K562 (cell line): ENCODE measurements around the gene IL13. TPM values are rescaled to one million over a fixed set of nuclear protein-coding genes. Genes with fewer than 3 reads are reported as not detected.
A peak's percentile ranks its signal among the peaks of the same experiment; 100 is the strongest.

Experiments
- CBFA2T2 ChIP-seq: fragments of 450-650 bp; conservative IDR thresholded peaks from 2 replicates; pipeline ENCODE4 v1.6.1; 2017; ENCODE audit warnings: mild to moderate bottlenecking
- CBFA2T3 ChIP-seq: fragments of 450-650 bp; IDR thresholded peaks from 2 replicates; pipeline ENCODE4 v1.6.1; 2017
- DACH1 ChIP-seq: fragments of 450-650 bp; IDR thresholded peaks from 2 replicates; pipeline ENCODE4 v1.6.1; 2018; ENCODE audit not compliant: partially characterized antibody
- DPF2 ChIP-seq: fragments of 450-650 bp; IDR thresholded peaks from 2 replicates; pipeline ENCODE4 v1.6.1; 2016
- ELF2 ChIP-seq: fragments of 250-450 bp; sonication (Bioruptor Pico); IDR thresholded peaks from 2 replicates; pipeline ENCODE4 v1.5.0; 2021; ENCODE audit warnings: mild to moderate bottlenecking
- HDAC1 ChIP-seq, 2 experiments: fragments of 450-650 bp; IDR thresholded peaks; 2 replicates each; pipeline ENCODE4 v1.6.1; 2016 to 2017; ENCODE audit warnings: inconsistent platforms in 1 of 2, mild to moderate bottlenecking in 1 of 2, moderate library complexity in 1 of 2
- JUND ChIP-seq, 2 experiments: IDR thresholded peaks; 2 replicates in 1 of 2; 3 replicates in 1 of 2; pipeline ENCODE4 v1.6.1; 2011; ENCODE audit warnings: borderline replicate concordance in 2 of 2, low read depth in 2 of 2, low read length in 2 of 2, improper control_type of control experiment in 1 of 2, missing biosample characterization in 1 of 2, missing genetic modification characterization in 1 of 2, missing genetic modification reagents in 1 of 2
- KAT8 ChIP-seq: fragments of 450-650 bp; IDR thresholded peaks from 2 replicates; pipeline ENCODE4 v1.6.1; 2016; ENCODE audit warnings: low read depth, mild to moderate bottlenecking
- KLF1 ChIP-seq: fragments of 450-650 bp; IDR thresholded peaks from 2 replicates; pipeline ENCODE4 v1.6.1; 2016; ENCODE audit warnings: missing genetic modification characterization, missing compliant biosample characterization
- LEF1 ChIP-seq: fragments of 450-650 bp; IDR thresholded peaks from 2 replicates; pipeline ENCODE4 v1.6.1; 2016; ENCODE audit warnings: mild to moderate bottlenecking
- NCOR1 ChIP-seq: fragments of 450-650 bp; IDR thresholded peaks from 2 replicates; pipeline ENCODE4 v1.6.1; 2016; ENCODE audit warnings: mild to moderate bottlenecking, moderate library complexity
- NFIC ChIP-seq: fragments of 450-650 bp; IDR thresholded peaks from 2 replicates; pipeline ENCODE4 v1.6.1; 2017; ENCODE audit warnings: mild to moderate bottlenecking, inconsistent platforms
- POLR2AphosphoS5 ChIP-seq: IDR thresholded peaks from 2 replicates; pipeline ENCODE4 v1.6.1; 2011; ENCODE audit warnings: mild to moderate bottlenecking, low read depth, low read length, moderate library complexity; ENCODE audit not compliant: control insufficient read depth, insufficient read depth
- PTBP1 ChIP-seq: fragments of 200-400 bp; formaldehyde crosslinking; IDR thresholded peaks from 2 replicates; pipeline ENCODE4 v1.6.1; 2017; ENCODE audit warnings: low read depth, low read length
- SIN3B ChIP-seq: fragments of 450-650 bp; IDR thresholded peaks from 2 replicates; pipeline ENCODE4 v1.6.1; 2017; ENCODE audit warnings: low read depth, mild to moderate bottlenecking, moderate library complexity
- SIX5 ChIP-seq, 2 experiments: IDR thresholded peaks; 2 replicates each; pipeline ENCODE4 v1.6.1; 2011; ENCODE audit warnings: low read length in 2 of 2, borderline replicate concordance in 1 of 2, low read depth in 1 of 2, mild to moderate bottlenecking in 1 of 2, moderate library complexity in 1 of 2; ENCODE audit not compliant: insufficient read depth in 1 of 2
- SMARCC2 ChIP-seq: fragments of 450-650 bp; IDR thresholded peaks from 2 replicates; pipeline ENCODE4 v1.6.1; 2017; ENCODE audit warnings: antibody characterized with exemption, moderate library complexity, mild to moderate bottlenecking, low read depth
- SMARCE1 ChIP-seq: fragments of 450-650 bp; IDR thresholded peaks from 2 replicates; pipeline ENCODE4 v1.7.1; 2016; ENCODE audit warnings: mild to moderate bottlenecking
- TAF7 ChIP-seq: fragments of 450-650 bp; IDR thresholded peaks from 2 replicates; pipeline ENCODE4 v1.6.1; 2016; ENCODE audit warnings: missing genetic modification characterization, missing compliant biosample characterization
- VEZF1 ChIP-seq: fragments of 200-800 bp; sonication (Bioruptor generic); IDR thresholded peaks from 2 replicates; pipeline ENCODE4 v1.6.1; 2017; ENCODE audit warnings: missing genetic modification characterization, missing compliant biosample characterization
- ZBTB43 ChIP-seq: sonication (generic); formaldehyde crosslinking; IDR thresholded peaks from 2 replicates; pipeline ENCODE4 v1.8.0; 2023; ENCODE audit warnings: mild to moderate bottlenecking, missing genetic modification reagents
- ZMIZ1 ChIP-seq, 2 experiments: fragments of 150-350 bp in 1 of 2; IDR thresholded peaks; 2 replicates each; pipeline ENCODE4 v1.6.1; 2012 to 2016; ENCODE audit warnings: low read depth in 2 of 2, low read length in 2 of 2, mild to moderate bottlenecking in 1 of 2, moderate library complexity in 1 of 2
- ZNF23 ChIP-seq: fragments of 250-450 bp; sonication (Bioruptor Pico); IDR thresholded peaks from 2 replicates; pipeline ENCODE4 v1.4.0; 2020; ENCODE audit warnings: mild to moderate bottlenecking
- ZNF311 ChIP-seq: fragments of 250-450 bp; sonication (Bioruptor Pico); IDR thresholded peaks from 2 replicates; pipeline ENCODE4 v1.4.0; 2020; ENCODE audit warnings: mild to moderate bottlenecking, moderate library complexity
- polyA plus RNA-seq, 8 experiments: library from polyadenylated mRNA; depleted of rRNA in 4 of 8; stranded (reverse) in 5 of 8; unstranded in 3 of 8; fragments of >200 nt; fragmentation: Nextera tagmentation in 2 of 8; fragmentation: Illumina TruSeq in 1 of 8; extraction: Ambion mirVana in 2 of 8; extraction: Trizol in 1 of 8; gene quantifications; 2 replicates each; pipeline versions ENCODE4 v1.2.1 to v1.2.3, GENCODE V29; 2011 to 2014; ENCODE audit warnings: inconsistent platforms in 1 of 8, missing spikeins in 1 of 8
- total RNA-seq, 7 experiments: library from RNA; depleted of rRNA in 6 of 7; stranded (reverse); fragments of >200 nt in 6 of 7; fragmentation: Illumina TruSeq in 2 of 7; extraction: Trizol in 2 of 7; gene quantifications; 2 replicates each; pipeline versions ENCODE4 v1.2.1 to v1.2.3, GENCODE V29; 2011 to 2021; ENCODE audit warnings: low replicate concordance in 1 of 7

Gene IL13
- total and polyA plus RNA-seq, 9 of the 15 experiments (the other 6 are each of a cell fraction or from before 2014, with no cell fraction given), result not detected

GRCh38 chr5:132684491-132684890, 26.5 kb downstream of the IL13 start (continued):
- TF ChIP-seq NCOR1 (peak; percentile 78), SIX5 (IDR thresholded peaks at IDR 0.05; ENCODE audit: borderline replicate concordance in 1 of 2, insufficient read depth in 1 of 2, low read depth in 1 of 2, low read length in 2 of 2) (no peak), JUND (IDR thresholded peaks at IDR 0.05; ENCODE audit: borderline replicate concordance, low read depth, low read length) (0 out of 2 replicates have a peak, but pooled peaks have one; percentile 23), JUND (tag; IDR thresholded peaks at IDR 0.05; ENCODE audit: borderline replicate concordance, low read depth, low read length) (no peak), ELF2 (CRISPR knock-in tag) (no peak), SIN3B (no peak), PTBP1 (no peak), HDAC1 (IDR thresholded peaks at IDR 0.05) (peak; percentile 39 to 65; a peak in 3 of 4 replicates), KLF1 (no peak), LEF1 (0 out of 2 replicates have a peak, but pooled peaks have one; percentile 18), DPF2 (peak; percentile 87), ZBTB43 (no peak), CBFA2T3 (peak; percentile 89), ZNF23 (CRISPR knock-in tag) (no peak), TAF7 (tag) (no peak), SMARCC2 (peak; percentile 38; the same call in 1 of the 2 replicates), ZMIZ1 (IDR thresholded peaks at IDR 0.05; ENCODE audit: low read depth in 2 of 2, low read length in 2 of 2) (peak in 1 of 2 experiments; percentile 49; a peak in 1 of 4 replicates), DACH1 (peak; percentile 61), POLR2AphosphoS5 (peak; percentile 83; the same call in 1 of the 2 replicates), CBFA2T2 (peak; percentile 77), NFIC (peak; percentile 64), ZNF311 (CRISPR knock-in tag) (0 out of 2 replicates have a peak, but pooled peaks have one; percentile 16), KAT8 (no peak), VEZF1 (CRISPR knock-in tag) (peak; percentile 76), SMARCE1 (peak; percentile 51; the same call in 1 of the 2 replicates)
